ENCODE data around the gene UBE2Q2. TPM values are rescaled to one million over a fixed set of nuclear protein-coding genes. Genes with fewer than 3 reads are reported as not detected.
"Not testable (repeated sequence)": the region's sequence is repeated elsewhere in the genome, so short reads cannot be mapped to it uniquely, and the experiment has no call there.

The UBE2Q2 gene
- total RNA-seq, 3 donors from 2014 or later (not counting 1 experiment from before 2014, with no cell fraction given), result 39.5 to 64.6 (median 63.9) TPM

DNA sequence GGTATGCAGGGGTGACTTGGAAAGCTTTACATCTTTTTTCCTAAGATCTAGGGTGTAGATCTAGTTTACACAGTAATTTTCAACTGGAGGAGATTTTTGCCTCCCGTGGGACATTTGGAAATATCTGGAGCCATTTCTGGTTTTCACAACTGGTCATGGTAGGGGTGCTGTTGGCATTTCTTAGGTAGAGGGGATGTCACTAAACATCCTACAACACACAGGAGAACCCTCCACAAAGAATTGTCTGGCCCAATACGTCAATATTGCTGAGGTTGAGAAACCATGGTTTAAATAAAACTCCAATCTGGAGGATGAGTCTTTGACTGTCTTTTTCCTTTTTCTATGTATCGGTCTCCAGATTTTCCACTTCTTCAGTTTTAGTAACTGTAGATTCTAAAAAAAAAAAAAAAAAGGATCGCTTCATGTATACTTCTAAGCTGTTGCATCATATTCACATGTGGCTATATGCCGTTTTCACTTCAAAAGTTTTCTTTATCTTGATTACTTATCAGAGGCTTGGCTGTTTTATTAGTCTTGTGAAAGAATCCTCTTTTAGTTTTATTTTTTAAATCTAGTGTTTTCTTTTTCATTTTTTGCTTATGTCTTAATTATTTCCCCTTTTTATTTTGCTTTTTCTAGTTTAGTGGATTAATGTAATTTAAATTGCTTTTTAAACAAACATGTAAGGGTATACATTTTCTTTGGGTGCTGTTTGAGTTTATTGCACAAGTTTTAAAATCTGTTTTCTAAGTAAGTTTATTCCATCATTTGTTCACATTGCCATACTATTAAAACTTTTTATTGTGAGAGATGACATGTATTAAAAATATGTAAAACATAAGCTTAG lies 21.2 kb downstream of the UBE2Q2 start:
- intact Hi-C loops (cut with micrococcal nuclease), result no loop called here
- no peak for DNase-seq
- Histone ChIP-seq H3K27ac (ENCODE audit: low read length) (no peak overlapping the region), H3K4me3 (ENCODE audit: low read length) (no peak overlapping the region), H3K4me1 (ENCODE audit: control insufficient read depth, insufficient read depth, low read length) (peaks cover 3% of the 10 kb centered on the region), H3K27me3 (ENCODE audit: control insufficient read depth, insufficient read depth, low read length) (no peaks in the 10 kb centered on the region), H3K36me3 (ENCODE audit: control insufficient read depth, insufficient read depth, low read length) (peaks cover 20% of the 10 kb centered on the region), H3K9me3 (ENCODE audit: control insufficient read depth, insufficient read depth, low read length) (no peaks in the 10 kb centered on the region)
- peak overlapping the region in 1 of 2 donors; percentile 21 for H3K27ac Mint-ChIP-seq
- 91% methylated on average over 1 of the region's 5 CpGs for WGBS (ENCODE audit: insufficient coverage)
- no peaks in the 10 kb centered on the region for H3K36me3 Mint-ChIP-seq
- ATAC-seq, result peak in 1 of 3 donors; percentile 32
- H3K27me3 Mint-ChIP-seq (ENCODE audit: low read depth in 2 of 2), result no peaks in the 10 kb centered on the region
- TF ChIP-seq, protein P1, sequence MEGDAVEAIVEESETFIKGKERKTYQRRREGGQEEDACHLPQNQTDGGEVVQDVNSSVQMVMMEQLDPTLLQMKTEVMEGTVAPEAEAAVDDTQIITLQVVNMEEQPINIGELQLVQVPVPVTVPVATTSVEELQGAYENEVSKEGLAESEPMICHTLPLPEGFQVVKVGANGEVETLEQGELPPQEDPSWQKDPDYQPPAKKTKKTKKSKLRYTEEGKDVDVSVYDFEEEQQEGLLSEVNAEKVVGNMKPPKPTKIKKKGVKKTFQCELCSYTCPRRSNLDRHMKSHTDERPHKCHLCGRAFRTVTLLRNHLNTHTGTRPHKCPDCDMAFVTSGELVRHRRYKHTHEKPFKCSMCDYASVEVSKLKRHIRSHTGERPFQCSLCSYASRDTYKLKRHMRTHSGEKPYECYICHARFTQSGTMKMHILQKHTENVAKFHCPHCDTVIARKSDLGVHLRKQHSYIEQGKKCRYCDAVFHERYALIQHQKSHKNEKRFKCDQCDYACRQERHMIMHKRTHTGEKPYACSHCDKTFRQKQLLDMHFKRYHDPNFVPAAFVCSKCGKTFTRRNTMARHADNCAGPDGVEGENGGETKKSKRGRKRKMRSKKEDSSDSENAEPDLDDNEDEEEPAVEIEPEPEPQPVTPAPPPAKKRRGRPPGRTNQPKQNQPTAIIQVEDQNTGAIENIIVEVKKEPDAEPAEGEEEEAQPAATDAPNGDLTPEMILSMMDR (IDR thresholded peaks at IDR 0.05), result no peak
- H3K4me3 Mint-ChIP-seq, result no peak overlapping the region
- no peaks in the 10 kb centered on the region for H3K9me3 Mint-ChIP-seq
- H3K4me1 Mint-ChIP-seq, result peaks cover 53 to 55% of the 10 kb centered on the region in 2 donors

DNA sequence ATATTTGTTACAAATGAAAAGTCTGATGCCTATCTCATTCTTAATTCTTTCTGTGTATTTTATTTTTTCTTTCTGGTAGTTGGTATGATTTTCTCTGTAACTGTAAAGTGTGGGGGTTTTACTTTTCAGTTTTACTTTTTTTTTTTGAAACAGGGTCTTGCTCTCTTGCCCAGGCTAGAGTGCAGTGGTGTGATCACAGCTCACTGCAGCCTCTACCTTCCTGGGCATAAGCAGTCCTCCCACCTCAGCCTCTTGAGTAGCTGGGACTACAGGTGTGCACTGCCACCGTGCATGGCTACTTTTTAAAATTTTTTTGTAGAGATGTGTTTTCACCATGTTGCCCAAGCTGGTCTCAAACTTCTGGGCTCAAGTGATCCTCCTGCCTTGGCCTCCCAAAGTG lies 22.8 kb downstream of the UBE2Q2 start:
- Mint-ChIP-seq H3K4me1 (peaks cover 44 to 52% of the 10 kb centered on the region in 2 donors), H3K27ac (peak overlapping the region in 1 of 2 donors; percentile 21)
- H3K4me3 Mint-ChIP-seq; ATAC-seq; H3K27me3 Mint-ChIP-seq (ENCODE audit: low read depth in 2 of 2); H3K4me1 ChIP-seq (ENCODE audit: control insufficient read depth, insufficient read depth, low read length); intact Hi-C loops (cut with micrococcal nuclease); H3K27ac ChIP-seq (ENCODE audit: low read length); H3K4me3 ChIP-seq (ENCODE audit: low read length); DNase-seq; H3K36me3 Mint-ChIP-seq; H3K9me3 ChIP-seq (ENCODE audit: control insufficient read depth, insufficient read depth, low read length); H3K9me3 Mint-ChIP-seq; H3K27me3 ChIP-seq (ENCODE audit: control insufficient read depth, insufficient read depth, low read length): not testable (repeated sequence)
- peaks cover 27% of the 10 kb centered on the region for H3K36me3 ChIP-seq (ENCODE audit: control insufficient read depth, insufficient read depth, low read length)
- WGBS (ENCODE audit: insufficient coverage), result 83% methylated on average over 1 of the region's 1 CpG

DNA sequence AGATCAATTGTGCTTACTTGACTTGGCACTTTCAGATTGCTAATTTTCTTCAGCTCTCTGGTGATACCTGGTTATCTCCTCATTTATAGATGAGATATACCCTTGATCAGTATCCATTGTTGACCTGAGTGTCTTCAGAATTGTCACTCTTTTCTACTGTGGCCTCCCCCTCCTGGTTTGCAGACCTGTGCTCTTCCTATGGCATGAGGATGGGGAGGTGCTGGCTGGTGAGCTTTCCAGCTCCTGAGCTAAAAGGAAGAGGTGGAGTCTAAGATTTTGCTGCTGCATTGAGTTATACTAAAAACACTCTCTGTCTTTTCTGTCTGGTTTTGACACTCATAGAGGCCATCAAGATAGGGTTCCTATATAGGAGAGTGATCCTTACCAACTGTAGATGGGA lies 23.7 kb downstream of the UBE2Q2 start:
- Mint-ChIP-seq H3K27ac (peak overlapping the region; percentile 21 to 43), H3K36me3 (peaks cover 9% of the 10 kb centered on the region), H3K4me3 (no peak overlapping the region), H3K27me3 (ENCODE audit: low read depth in 2 of 2) (no peaks in the 10 kb centered on the region), H3K9me3 (no peaks in the 10 kb centered on the region), H3K4me1 (peaks cover 44 to 52% of the 10 kb centered on the region in 2 donors)
- peaks cover 23% of the 10 kb centered on the region for H3K36me3 ChIP-seq (ENCODE audit: control insufficient read depth, insufficient read depth, low read length)
- H3K27ac ChIP-seq (ENCODE audit: low read length), result peak overlapping the region; percentile 8
- no peak overlapping the region for H3K4me3 ChIP-seq (ENCODE audit: low read length)
- DNase-seq (no peak), ATAC-seq (no peak)
- H3K4me1 ChIP-seq (ENCODE audit: control insufficient read depth, insufficient read depth, low read length), result peaks cover 3% of the 10 kb centered on the region
- no peaks in the 10 kb centered on the region for H3K27me3 ChIP-seq (ENCODE audit: control insufficient read depth, insufficient read depth, low read length)
- intact Hi-C loops (cut with micrococcal nuclease), result no loop called here
- H3K9me3 ChIP-seq (ENCODE audit: control insufficient read depth, insufficient read depth, low read length), result no peaks in the 10 kb centered on the region
- TF ChIP-seq, protein P1 (IDR thresholded peaks at IDR 0.05), result no peak

DNA sequence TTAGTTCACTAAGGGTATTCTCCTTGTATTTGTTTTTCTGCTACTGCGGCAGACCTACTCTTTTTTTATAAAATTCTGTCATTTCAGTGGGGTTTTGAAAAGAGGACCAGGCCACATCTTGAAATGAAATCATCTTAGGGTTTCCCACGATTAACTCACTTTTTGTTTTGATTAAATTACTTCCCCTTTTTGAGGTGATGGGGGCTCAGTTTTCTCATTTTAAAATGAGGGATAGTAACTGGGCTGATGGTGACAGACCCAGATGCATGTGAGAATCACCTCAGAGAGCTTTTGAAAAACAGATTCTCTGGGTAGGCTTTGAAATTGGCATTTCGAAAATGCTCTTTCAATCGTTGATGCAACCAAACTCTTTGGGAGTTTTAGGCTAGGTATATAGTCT lies 24.2 kb downstream of the UBE2Q2 start:
- peaks cover 9% of the 10 kb centered on the region for H3K36me3 Mint-ChIP-seq
- H3K4me3 ChIP-seq (ENCODE audit: low read length), result no peak overlapping the region
- peak overlapping the region; percentile 8 for H3K27ac ChIP-seq (ENCODE audit: low read length)
- peak overlapping the region in 1 of 2 donors; percentile 43 for H3K27ac Mint-ChIP-seq
- intact Hi-C loops (cut with micrococcal nuclease), result no loop called here
- 52% methylated on average over 4 of the region's 4 CpGs for WGBS (ENCODE audit: insufficient coverage)
- H3K27me3 Mint-ChIP-seq (ENCODE audit: low read depth in 2 of 2), result no peaks in the 10 kb centered on the region
- no peak overlapping the region for H3K4me3 Mint-ChIP-seq
- DNase-seq, result no peak
- H3K4me1 ChIP-seq (ENCODE audit: control insufficient read depth, insufficient read depth, low read length), result peaks cover 3% of the 10 kb centered on the region
- TF ChIP-seq, protein P1 (IDR thresholded peaks at IDR 0.05), result no peak
- peaks cover 44 to 52% of the 10 kb centered on the region in 2 donors for H3K4me1 Mint-ChIP-seq
- H3K9me3 Mint-ChIP-seq, result no peaks in the 10 kb centered on the region
- no peak for ATAC-seq
- no peaks in the 10 kb centered on the region for H3K9me3 ChIP-seq (ENCODE audit: control insufficient read depth, insufficient read depth, low read length)
- H3K36me3 ChIP-seq (ENCODE audit: control insufficient read depth, insufficient read depth, low read length), result peaks cover 20% of the 10 kb centered on the region
- no peaks in the 10 kb centered on the region for H3K27me3 ChIP-seq (ENCODE audit: control insufficient read depth, insufficient read depth, low read length)

All from natural killer cell (primary cell).